ENCODE data around the gene DDR1. TPM values are rescaled to one million over a fixed set of nuclear protein-coding genes. Genes with fewer than 3 reads are reported as not detected.

DDR1 gene
- total RNA-seq, 1 experiment from 2014 or later: 47.0 TPM

Other genes with a start within 250 kb of the DDR1 start
- 3.2 and 7.2 TPM in 2 replicates for gene C6orf136, start 237.4 kb upstream of the DDR1 start, total RNA-seq (2014; rRNA removed)
- gene DHX16, start 211.5 kb upstream of the DDR1 start, total RNA-seq (2014; rRNA removed): 36.1 and 40.0 TPM in 2 replicates
- 94.5 and 105 TPM in 2 replicates for gene PPP1R18, start 197.9 kb upstream of the DDR1 start, total RNA-seq (2014; rRNA removed)
- 19.9 and 27.6 TPM in 2 replicates for gene NRM, start 193.5 kb upstream of the DDR1 start, total RNA-seq (2014; rRNA removed)
- gene MDC1, start 167.2 kb upstream of the DDR1 start, total RNA-seq (2014; rRNA removed): 12.4 and 16.3 TPM in 2 replicates
- gene TUBB, start 164.2 kb upstream of the DDR1 start, total RNA-seq (2014; rRNA removed): 1,379 and 1,474 TPM in 2 replicates
- 207 and 208 TPM in 2 replicates for gene FLOT1, start 141.8 kb upstream of the DDR1 start, total RNA-seq (2014; rRNA removed)
- gene IER3, start 140.0 kb upstream of the DDR1 start, total RNA-seq (2014; rRNA removed): 51.0 and 65.9 TPM in 2 replicates
- gene GTF2H4, start 23.7 kb downstream of the DDR1 start, total RNA-seq (2014; rRNA removed): 9.0 and 16.2 TPM in 2 replicates
- gene VARS2, start 29.7 kb downstream of the DDR1 start, total RNA-seq (2014; rRNA removed): 21.9 and 26.5 TPM in 2 replicates
- not detected in 2 replicates for gene SFTA2, start 47.7 kb downstream of the DDR1 start, total RNA-seq (2014; rRNA removed)
- not detected in 2 replicates for gene MUCL3, start 56.5 kb downstream of the DDR1 start, total RNA-seq (2014; rRNA removed)
- not detected in 2 replicates for gene MUC21, start 99.2 kb downstream of the DDR1 start, total RNA-seq (2014; rRNA removed)
- not detected in 2 replicates for gene MUC22, start 126.0 kb downstream of the DDR1 start, total RNA-seq (2014; rRNA removed)
- 0.40 and 0.71 TPM in 2 replicates for gene C6orf15, start 228.1 kb downstream of the DDR1 start, total RNA-seq (2014; rRNA removed)
- gene PSORS1C1, start 230.3 kb downstream of the DDR1 start, total RNA-seq (2014; rRNA removed): 0.64 and 0.69 TPM in 2 replicates
- not detected in 2 replicates for gene CDSN, start 235.9 kb downstream of the DDR1 start, total RNA-seq (2014; rRNA removed)